Measurements from ENCODE around the gene SPNS2.
A peak's percentile ranks its signal among the peaks of the same experiment; 100 is the strongest.

SPNS2 gene

DNA sequence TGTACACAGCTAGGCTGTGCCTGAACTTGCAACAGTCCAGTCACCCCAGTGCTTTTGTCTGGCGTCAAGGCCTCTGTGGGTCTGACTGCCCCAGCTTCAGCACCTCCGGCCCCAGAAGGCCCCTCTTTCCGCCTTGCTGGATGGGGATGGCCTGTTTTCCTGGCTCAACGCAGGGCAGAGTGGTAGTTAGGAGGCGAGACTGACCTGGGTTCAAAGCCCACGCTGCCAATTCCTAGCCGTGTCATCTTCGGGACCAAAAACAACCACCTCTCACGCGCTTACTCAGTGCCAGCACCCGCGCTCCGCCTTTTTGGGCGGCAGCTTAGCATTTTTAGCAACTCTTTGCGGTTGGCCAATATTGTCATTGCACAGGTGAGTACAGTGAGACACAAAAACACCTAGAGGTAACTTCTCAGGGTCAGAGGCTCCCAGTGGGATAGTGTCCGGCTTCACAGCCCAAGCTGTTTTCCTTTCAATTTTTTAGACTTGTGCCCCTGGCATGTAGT is 51.9 kb downstream of the SPNS2 start:
- no peak for DNase-seq (ENCODE audit: low read depth)

DNA sequence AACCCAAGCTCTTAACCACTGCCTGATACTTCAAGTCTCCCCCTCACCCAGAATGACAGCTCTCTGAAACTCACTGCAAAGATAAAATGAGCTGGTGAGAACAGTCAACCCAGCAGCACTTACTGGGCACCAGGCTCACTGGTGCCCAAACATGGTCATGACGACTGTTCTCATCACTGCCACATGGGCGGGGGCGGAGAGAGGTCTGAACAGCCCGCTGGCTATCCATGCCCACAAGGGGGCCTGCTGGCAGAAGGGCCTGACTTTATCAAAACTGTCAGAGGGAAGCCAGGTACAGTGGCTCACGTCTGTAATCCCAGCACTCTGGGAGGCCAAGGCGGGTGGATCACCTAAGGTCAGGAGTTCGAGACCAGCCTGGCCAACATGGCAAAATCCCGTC is 52.5 kb downstream of the SPNS2 start:
- DNase-seq (ENCODE audit: low read depth) = no peak

DNA sequence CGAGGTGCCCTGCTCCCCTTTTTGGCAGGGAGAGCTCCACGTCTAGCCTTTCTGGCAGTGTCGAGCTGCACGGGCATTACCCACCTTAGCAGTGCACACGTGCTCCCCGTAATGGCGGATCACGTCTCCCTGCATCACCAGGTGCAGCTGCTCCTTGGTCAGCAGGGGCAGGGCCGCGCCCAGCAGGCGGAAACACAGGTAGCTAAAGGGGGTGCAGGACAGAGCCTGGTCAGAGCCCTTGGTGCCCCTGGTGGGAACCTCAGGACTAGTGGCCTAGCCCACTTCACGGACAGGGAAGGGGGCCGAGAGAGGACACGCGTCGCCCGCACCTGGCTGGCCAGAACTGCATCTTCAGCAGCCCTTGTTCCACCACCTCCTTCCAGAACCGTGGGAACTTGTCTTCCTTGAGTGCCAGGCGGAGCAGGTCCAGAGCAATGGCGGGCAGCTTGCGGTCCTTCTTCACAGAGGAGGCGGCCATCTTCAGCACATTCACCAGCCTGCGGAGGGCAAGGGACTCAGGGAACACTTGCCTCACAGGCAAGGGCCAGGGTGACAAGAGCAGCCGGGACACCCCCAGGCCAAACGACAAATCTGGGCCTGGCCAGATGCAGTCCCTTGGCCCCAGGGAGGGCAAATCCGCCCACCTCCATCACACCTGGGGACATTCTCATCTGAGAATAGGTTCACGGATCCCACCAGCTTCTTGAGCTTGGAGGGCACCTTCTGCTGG is 53.3 kb downstream of the SPNS2 start:
- no peak for DNase-seq (ENCODE audit: low read depth)

DNA sequence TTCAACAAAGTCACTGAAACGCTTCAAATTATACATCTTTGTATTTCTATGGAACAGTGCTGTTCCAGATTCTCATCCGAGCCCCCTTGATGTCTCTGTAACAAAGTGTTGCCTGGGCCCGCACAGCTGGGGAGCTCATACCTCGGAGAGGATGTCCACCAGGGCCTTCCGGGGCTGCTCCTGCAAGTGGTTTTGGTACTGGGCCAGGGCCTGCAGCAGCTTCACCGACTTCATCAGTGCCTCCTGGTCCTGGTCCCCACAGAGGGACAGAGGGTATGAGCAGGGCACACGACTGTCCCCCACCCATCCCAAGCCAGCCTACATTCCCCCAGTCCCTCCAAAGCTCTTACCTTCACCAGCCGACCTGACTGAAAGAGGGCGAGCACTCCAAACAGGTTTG is 55.0 kb downstream of the SPNS2 start:
- no peak for DNase-seq (ENCODE audit: low read depth)

DNA sequence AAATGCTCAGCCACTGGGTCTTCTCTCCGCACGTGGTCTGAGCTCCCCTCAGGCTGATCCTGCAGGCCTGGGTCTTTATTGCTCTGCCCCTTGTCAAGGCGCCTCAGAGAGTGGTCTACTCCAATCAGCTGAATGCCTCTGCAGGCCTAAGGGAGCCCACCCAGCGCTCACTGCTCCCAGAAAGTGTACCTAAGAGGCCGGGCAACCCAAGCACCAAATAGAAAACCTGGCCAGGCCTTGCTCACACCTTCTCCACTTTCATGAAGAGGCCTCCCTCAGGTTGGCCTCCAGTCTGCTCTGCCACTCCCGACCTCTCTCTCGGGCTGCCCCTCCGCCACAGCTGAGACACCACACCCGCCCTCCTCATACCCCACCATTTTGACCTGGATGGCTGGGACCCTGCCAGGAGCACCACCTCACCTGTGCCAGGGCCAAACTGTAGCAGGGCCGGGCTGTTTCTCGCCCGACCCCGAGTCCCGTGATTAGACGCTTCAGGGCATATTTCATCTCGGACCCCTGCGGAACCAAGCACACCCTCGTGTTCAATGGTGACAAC is 55.8 kb downstream of the SPNS2 start:
- DNase-seq (ENCODE audit: low read depth) = no peak

DNA sequence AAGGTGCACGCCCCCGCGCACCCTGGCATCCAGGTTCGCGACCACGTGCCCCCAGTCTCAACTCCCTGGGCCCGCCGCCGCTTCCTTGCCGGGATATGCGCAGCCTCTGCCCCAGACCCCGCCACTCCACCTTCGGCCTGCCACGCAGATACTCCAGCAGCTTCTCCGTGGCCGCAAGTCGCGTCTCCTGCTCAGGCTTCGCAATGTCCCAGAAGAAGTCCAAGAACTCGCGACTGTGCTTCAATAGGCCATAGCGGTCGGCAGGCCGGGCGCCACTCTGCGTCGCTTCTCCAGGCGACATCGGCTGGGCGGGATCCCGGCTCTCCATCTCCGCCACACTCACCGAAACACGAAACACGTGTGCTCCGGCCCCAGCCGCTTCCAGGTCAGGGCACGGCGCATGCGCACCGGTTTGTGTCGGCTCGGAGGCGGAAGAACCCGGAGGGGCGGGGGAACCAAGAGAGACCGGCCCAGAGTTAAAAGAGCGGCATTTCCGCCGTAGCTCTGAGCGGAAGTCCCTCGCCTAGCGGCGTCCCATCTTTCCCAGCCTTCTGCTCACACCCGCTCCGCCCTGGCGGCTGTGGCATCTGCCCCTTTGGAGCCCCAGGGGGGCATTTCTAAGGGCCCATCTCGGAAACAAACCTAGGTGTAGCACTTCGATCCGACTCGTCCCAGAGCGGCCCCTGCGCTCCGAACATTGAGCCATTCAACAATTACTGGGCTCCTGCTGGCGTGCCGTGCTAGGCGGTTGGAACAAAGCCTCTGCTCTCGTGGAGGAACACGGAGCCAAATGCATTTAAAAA is 56.5 kb downstream of the SPNS2 start, which contains the start of gene MYBBP1A:
TSS of gene MYBBP1A (minus strand) at position 388 of the 803 bp plus-strand sequence. CDS start at position 328, 60 bp downstream.
- DNase-seq (ENCODE audit: low read depth) = peak; percentile 96

DNA sequence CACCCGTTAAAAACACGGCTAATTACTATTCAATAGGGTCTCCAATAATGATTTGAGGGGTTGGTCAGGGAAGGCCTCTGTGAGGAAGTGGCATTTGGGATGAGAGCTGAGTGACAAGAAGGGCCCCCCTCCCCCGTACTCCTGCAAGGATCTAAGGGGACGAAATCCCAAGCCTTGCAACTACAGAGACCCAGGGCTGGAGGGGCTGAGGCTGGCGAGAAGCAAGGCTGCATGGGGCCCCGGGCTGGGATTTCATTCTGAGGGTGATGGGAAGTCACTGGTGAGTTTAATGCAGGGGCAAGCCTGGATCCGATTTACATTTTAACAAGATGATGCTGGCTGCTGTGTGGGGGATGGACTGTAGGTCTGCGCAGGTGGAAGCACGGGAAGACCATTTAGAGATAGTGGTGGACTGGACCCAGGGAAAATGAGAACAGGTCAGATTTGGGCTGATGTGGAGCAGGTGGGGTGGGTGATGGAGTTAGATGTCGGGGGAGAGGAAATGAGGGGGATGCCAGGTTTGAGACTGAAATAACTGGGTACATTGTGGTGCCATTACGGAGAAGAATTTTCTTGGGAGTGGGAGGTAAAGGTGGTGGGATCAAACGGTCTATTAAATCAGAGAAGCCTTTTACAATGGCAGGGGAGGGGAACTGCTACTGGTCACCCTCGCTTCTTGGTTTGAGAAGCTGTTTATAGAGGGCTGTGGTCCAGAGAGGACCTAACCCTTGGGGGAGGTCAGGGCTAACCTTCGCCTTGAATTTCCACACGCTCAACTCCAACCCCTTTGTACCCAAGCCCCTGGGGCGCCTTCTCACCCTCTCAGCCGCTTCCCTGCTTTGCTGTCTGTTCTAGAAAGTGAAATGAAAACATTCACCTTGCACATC is 57.4 kb downstream of the SPNS2 start:
- no peak for DNase-seq (ENCODE audit: low read depth)

DNA sequence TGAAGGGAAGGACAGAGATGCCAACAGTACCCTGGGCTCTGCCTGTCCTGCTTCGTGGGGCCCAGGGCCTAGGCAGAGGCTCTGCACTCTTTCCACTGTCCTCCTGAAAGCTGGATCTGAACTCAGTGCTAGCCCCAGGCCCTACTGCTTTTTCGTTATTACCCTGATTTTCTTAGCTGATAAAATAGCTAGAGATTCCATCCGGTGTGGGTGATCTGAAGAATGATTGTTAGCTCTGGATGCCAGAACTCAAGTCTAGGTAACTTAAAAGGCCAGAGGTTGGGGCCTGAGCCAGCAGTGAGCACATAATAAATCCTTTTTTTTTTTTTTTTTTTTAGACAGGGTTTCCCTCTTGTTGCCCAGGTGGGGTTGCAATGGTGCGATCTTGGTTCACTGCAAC is 58.3 kb downstream of the SPNS2 start:
- no peak for DNase-seq (ENCODE audit: low read depth)

DNA sequence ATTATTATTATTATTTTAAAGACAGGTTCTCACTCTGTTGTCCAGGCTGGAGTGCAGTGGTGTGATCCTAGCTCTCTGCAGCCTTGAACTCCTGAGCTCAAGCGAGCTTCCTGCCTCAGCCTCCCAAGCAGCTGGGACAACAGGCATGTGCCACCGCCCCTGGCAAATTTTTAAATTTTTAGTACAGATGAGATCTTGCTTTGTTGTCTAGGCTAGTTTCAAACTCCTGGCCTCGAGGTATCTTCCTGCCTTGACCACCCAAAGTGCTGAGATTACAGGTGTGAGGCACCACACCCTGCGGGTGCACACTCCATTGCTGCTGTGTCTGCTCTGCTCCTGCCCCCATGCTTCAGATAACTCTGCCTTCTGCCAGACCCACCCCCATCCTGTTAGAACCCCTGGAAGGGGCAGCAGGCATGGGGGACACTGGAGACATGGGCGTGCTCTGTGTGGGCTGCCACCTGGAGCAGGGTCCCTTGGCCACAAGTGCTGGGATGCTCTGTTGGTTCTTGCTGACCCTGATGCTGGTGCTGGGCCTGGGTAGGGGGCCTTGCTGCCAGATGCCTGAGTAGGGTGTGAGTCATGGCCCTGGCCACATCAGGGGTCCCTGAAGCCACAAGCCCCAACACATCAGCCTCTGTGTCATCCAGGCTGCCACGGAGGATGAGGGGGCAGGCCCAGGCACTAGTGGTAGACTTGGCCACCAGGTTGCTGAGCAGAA is 59.1 kb downstream of the SPNS2 start:
- DNase-seq (ENCODE audit: low read depth) = no peak

DNA sequence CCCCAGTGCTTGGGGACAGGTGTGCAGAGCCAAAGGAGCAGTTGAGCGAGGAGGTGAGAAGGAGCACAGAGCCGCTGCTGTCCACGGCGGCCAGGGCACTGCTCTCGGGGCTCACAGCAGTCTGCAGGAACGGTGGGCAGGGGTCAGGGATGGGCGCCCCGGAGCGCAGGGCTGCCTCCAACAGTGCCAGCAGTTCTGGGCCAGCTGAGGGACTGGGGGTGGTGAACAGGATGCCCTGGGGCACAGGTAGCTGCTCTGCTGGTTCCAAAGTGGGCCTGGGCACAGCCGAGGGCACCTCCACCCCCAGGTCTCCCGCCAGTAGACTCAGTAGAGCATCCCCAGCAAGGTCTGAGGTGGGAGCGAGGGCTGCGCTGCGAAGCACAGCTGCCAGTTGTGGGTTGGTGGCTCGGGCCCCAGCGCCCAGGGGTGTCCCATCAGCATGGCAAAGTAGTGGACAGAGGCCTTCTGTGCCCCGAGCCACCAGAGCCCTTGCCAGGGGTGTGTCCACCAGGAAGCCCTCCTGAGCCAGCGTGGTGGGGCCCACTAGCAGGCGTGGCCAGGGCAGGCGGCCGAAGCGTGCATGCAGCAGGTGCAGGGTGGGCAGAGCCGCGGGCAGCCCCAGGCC is 59.8 kb downstream of the SPNS2 start:
- no peak for DNase-seq (ENCODE audit: low read depth)

DNA sequence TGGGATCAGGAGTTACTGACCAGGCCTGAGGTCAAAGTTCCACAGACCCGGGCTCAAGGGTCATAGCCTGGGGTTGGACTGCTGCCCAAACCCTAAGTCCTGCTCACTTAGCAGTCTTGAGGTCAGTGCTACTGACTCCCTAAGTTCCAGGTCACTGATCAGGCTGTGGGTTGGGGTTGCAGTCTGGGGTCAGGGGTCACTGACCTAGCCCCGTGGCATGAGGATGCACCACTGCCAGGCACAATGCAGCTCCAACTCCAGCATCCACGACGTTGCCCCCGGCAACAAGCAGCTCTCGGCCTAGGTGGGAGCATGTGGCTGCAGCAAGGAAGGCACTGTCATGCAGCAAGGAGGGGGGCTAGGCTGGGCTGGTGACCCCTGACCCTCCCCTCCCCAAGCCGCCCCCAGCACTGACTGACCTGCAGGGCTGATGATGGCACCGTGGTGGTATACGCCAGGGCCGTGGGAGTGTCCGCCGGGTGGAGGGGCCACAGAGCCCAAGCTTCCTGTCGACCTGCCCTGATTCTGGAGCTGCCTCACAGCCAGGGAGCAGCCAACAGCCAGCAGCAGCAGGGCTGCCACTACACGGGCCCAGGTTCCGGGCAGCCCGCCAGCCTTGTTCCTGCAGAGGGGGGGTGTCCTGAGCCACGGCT is 60.6 kb downstream of the SPNS2 start:
- DNase-seq (ENCODE audit: low read depth) = no peak

DNA sequence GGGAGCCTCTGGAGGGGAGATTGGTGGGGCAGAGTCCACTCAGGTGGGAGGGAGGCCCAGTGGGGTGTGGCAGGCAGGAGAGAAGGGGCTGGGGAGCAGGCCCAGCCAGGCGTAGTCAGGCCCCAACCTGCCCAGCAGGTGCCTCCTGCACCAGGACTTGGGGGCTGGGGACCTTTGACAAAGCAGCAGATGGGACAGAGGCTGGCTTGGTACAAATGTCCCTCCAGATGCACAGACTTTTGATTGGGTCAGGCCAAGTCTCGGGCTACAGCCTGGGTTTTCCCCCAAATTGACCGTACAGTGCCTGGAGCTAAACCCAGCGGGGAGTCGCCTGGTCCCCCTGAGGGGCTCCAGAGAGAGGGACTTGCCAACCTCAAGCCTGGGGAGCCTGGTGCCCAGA is 61.3 kb downstream of the SPNS2 start:
- no peak for DNase-seq (ENCODE audit: low read depth)

DNA sequence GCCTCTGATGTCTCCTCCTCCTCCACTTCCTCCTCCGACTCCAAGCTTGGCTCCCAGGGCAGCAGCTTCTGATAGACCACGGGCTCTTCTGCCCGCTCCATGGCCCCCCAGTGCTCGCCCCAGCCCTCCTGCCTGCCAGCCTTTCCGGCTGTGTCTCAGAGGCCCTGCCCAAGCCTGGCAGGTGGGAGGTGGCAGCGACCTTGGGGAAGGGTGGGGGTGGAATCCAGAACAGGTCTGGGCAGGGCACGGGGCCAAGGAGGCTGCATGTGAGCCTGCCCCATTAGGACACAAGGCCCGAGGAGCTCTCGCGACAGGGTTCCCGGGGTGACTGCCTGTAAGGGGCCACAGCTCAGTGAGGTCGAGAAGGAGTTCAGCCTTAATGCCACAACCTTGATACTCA is 61.7 kb downstream of the SPNS2 start, which contains the start of gene GGT6:
TSS of gene GGT6 (minus strand) at position 157 of the 400 bp plus-strand sequence. CDS start at position 101, 56 bp downstream.
- no peak for DNase-seq (ENCODE audit: low read depth)

DNA sequence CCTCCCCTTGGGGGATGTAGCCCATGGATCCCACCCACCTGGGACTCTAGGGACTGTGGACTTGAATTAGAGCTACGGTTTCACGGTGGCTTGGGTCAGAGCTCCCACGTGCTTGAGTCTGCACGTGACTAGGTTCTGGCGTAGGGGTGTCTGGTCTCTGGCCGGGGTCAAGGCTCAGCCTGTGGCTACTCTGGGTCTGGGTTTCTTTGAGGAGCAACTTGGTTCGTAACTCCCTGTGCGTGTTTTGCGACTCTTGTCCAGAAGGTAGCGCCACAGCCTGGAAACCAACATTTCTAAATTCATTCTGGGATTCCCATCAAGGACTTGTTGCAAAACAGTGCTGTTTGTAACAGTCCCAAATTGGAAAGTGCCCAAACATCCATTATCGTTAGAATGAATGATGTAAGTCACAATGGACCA is 62.2 kb downstream of the SPNS2 start:
- DNase-seq (ENCODE audit: low read depth) = no peak

DNA sequence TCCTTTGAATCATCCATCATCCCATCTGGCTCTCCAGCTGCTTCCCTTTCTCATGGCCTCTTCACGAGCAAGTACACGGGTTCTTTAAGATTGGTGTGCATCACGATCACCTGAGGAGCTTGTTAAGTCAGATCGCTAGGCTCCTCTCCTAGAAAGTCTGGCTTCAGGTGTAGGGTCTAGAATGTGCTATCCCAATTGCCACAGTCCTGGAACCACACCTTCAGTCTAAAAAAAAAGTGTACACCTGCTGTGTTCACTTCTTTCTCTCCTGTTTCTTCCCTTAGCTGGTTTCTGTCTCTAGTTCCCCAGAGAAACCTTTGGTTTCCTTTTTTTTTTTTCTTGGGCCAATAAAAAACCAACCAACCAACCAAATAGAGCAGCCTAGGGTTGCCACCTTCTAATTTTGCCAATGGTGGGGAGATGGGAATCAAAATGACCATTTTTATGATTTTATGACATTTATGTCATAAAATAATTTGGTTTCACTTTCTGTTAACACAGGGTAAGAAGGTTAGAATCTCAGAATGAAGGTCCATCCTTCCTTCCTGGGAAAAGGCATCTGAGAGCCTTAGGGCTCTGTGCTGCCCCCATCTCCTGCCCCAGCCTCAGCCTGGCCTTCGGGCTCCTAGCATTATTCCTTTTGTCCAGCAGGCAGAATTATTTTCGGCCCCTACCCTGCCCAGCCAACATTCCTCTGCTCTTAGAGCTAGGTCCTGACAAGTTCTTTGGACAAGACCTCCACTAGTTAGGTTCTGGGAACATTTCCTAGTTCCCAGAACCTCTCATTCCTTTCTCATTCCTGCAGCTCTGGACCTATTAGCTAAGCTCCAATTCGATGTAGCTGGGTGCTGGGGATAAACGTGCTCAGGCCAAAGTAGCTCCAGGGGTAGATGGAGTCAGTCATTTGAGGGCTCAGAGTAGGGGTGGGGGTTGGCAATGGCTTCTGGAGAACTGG is 63.6 kb downstream of the SPNS2 start:
- no peak for DNase-seq (ENCODE audit: low read depth)

DNA sequence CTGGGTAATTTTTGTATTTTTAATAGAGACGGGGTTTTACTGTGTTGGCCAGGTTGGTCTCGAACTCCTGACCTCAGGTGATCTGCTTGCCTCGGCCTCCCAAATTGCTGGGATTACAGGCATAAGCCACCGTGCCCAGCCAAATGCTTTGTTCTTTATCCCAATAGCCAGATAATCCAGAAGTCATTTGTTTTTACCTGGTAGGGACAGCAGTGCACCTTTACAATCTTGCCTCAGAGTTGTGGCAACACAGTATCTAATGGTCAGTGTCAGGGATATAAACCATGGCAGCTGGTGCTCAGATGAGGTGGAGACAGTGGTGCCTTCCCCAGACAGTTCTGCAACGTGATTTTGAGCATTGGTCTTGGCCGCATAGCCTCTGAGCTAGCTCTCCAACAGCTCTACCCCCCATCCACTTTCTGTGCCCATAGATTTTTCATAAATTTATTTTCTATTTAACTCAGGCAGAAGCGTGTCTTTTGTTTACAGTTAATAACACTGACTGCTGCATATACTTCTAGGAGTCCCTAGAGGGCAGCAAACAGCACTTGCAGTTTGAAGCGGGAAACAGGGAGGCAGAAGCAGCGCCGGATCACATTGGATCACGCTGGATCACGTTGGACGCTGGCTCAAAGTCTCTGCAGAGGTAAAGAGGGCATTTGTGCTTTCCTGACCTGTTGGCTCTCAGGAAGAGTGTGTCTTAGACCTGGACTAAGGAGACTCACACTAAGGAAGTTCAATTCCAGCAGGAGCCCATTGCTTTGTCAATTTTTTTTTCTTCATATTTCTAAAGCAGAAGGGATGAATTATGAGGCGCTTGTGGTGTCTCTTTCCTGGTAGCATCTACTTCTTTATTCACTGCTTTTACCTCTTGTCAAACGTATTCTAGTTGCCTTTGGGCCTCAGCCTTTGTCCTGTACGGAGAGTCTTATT is 66.8 kb downstream of the SPNS2 start:
- DNase-seq (ENCODE audit: low read depth) = peak; percentile 28

DNA sequence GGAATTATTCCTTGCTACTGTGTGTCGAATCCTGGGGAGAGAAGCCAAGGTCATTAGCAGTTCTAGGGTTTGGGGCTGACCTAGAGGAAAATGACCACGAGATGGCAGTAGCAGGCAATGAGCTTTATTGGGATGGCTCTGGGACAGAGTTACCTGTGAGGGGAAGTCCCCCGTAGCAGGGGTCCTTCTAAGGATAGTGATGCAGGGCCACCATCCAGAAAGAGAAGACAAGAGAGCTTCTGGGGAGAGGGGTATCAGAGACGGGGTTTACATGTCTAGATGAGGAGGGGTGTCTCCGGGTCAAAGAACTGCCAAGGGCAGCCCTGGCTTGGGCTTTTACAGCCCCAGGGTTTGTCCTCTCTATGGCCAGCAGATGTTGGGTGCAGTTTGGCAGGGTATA is 68.1 kb downstream of the SPNS2 start:
- DNase-seq (ENCODE audit: low read depth) = peak; percentile 26

DNA sequence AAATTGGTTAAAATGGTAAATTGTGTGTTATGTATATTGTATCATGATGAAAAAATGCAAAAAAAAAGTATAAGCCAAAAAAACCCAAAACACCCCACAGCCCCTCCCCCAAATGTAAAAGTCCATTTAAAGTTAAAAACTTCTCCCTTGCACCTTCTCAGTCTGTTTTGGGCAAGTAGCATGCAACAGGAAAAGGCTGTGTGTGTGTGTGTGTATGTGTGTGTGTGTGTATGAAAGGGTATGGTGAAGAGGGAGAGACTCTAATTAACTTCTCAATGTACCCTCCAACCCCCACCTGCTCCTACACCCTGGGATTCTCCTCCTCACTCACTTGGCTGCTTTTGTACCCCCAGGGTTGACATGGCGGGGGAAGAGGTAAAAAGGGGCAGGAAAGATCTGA is 70.9 kb downstream of the SPNS2 start:
- no peak for DNase-seq (ENCODE audit: low read depth)

All from activated T-helper 9 cell treated with anti-CD3 and anti-CD28 coated beads, Interleukin-2, amount 50 U/mL, for 16 hours (primary cell).